Stimulated activated CD8-positive, alpha-beta memory T cell treated with anti-CD3 and anti-CD28 coated beads, Interleukin-15, amount 100 ng/mL, for 1 hour (primary cell): ENCODE results near the gene KLHL26.
A peak's percentile ranks its signal among the peaks of the same experiment; 100 is the strongest.
"Not testable (repeated sequence)": the region's sequence is repeated elsewhere in the genome, so short reads cannot be mapped to it uniquely, and the experiment has no call there.

Source experiments
- DNase-seq: peaks from one replicate; pipeline ENCODE4 v3.0.0-alpha.2; 2020; ENCODE audit warnings: low read depth

The KLHL26 gene

DNA sequence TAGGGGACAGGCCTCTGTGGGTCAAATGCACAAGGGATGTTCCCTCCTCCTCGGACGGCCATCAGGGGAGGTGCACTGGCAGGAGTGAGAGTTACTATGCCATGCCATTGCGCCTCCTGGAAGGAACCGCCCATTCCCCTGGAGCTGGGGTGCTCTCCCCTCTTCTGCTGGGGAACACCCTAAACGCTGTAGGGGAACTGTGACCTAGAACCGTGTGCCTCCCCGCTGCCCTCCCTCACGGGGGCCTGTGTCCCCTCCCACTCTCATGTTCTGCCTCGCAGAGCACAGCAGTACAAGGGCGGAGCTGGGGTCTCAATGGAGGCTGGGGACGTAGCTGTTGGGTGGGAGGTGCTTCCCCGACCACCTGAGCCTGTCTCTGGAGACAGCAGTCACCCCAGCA, 29.5 kb downstream of the KLHL26 start:
- DNase-seq = no peak

- no peak for DNase-seq
Observed at GRCh38 chr19:18666784-18667183, 30.0 kb downstream of the KLHL26 start.

GRCh38 chr19:18667531-18668251, 30.9 kb downstream of the KLHL26 start:
- DNase-seq = no peak

DNA sequence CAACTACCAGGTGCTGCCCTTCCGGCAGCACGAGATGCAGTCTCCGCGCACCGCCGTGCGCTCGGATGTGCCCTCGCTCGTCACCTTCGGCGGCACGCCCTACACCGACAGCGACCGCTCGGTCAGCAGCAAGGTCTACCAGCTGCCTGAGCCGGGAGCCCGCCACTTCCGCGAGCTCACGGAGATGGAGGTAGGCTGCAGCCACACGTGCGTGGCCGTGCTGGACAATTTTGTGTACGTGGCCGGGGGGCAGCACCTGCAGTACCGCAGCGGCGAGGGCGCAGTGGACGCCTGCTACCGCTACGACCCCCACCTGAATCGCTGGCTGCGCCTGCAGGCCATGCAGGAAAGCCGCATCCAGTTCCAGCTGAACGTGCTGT, 31.4 kb downstream of the KLHL26 start:
- DNase-seq = no peak

DNA sequence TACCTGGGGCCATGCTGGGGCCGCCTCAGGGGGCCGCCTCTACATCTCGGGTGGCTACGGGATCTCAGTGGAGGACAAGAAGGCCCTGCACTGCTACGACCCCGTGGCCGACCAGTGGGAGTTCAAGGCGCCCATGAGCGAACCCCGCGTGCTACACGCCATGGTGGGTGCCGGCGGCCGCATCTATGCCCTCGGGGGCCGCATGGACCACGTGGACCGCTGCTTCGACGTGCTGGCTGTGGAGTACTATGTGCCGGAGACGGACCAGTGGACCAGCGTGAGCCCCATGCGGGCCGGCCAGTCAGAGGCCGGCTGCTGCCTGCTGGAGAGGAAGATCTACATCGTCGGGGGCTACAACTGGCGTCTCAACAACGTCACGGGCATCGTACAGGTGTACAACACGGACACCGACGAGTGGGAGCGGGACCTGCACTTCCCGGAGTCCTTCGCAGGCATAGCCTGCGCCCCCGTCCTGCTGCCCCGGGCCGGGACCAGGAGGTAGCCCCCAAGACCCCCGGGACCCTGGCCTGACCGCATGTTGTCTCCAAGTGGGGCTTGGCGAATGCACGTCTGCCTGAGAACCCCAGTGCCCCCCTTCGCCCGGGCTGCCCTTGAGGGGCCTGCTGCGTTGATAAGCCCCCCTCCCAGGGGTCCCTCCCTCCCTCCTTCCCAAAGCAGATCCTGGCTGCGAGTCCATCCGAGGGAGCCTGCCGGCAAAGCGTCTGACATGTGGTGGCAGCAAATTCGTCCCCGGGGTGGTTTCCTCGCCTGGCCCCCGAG, 32.1 kb downstream of the KLHL26 start:
- DNase-seq = no peak

- DNase-seq = no peak
Observed at GRCh38 chr19:18669524-18669817, 32.6 kb downstream of the KLHL26 start.

- no peak for DNase-seq
Observed at GRCh38 chr19:18669883-18670282, 33.1 kb downstream of the KLHL26 start.

DNA sequence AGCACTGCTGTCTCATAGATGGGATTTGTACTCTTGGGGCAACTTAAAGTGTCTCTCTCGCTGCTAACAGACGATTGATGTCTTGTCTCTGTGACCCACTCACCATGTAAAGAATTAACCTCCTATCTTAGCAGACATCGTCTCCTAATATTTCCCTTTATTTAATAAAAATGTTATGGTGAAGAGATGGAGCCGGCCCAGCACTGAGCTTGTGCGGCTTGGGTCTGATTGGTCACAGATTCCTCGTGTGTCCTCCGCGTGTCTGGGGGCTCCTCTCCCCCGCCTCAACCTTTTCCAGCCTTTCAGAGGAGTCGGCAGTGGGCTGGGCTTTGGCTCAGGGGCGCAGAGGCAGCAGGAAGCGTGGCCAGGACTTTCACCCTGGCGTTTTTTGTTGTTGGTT, 33.5 kb downstream of the KLHL26 start:
- DNase-seq = no peak

DNA sequence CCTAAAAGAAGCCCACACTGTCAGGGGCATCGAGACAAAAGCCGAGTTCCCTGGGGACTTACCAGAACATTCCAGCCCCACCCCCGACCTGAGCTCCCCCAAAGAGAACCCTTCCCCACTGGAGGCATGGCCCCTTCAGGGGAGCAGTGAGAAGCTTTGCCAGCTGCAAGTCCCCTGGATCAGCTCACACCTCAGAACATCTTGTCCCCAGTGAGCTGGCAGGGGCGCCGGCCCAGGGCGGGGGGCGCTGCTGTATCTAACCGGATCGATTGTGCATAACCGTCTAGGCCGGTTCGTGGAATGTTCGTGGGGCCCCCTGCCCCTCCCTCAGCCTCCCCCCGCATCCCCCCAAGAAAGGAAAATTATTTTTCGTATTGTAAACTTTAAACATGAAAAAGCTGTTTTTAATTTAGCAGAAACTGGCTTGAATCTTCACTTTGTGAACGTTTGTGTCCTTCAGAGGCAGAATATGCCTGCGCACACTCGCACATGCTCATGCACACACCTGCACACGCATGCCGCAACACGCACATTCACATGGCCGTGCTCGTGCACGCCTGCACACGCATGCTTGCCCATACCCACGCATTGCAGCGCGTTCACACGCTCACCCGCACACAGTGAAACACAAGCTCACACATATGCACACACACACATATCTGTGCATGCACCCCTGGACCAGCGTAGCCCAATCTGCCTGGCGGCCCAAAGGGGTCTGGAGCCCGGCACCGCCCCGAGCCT, 34.6 kb downstream of the KLHL26 start:
- no peak for DNase-seq

- DNase-seq = no peak
Observed at GRCh38 chr19:18672044-18672451, 35.2 kb downstream of the KLHL26 start.

DNA sequence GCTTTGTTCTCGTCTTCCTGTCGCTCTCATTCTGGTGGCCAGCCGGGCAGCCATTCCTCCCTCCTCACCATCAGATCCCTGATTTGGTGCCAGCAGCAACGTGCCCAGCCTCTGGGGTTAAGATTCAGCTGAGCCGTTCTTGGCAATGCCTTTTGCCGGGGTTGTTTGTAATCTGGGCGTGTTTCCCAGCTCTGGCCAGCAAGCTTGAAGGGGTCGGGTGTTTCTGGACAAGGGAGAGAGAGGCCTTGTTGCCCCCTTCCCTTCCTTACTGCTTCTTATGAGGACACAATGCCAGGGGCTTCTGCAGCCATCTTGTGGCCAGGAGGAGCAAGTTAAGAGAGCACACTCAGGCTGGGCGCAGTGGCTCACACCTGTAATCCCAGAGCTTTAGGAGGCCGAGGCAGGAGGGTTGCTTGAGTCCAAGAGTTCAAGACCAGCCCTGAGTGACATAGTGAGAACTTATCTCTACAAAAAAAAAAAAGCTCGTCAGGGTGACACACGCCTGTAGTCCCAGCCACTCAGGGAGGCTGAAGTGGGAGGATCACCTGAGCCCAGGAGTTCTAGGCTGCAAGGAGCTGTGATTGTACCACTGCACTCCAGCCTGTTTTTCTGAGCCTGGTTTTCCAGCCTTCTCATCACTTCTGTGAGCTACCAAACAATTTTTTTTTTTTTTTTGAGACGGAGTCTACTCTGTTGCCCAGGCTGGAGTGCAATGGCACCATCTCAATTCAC, 35.9 kb downstream of the KLHL26 start:
- no peak for DNase-seq

GRCh38 chr19:18674616-18675015, 37.8 kb downstream of the KLHL26 start:
- no peak for DNase-seq

DNA sequence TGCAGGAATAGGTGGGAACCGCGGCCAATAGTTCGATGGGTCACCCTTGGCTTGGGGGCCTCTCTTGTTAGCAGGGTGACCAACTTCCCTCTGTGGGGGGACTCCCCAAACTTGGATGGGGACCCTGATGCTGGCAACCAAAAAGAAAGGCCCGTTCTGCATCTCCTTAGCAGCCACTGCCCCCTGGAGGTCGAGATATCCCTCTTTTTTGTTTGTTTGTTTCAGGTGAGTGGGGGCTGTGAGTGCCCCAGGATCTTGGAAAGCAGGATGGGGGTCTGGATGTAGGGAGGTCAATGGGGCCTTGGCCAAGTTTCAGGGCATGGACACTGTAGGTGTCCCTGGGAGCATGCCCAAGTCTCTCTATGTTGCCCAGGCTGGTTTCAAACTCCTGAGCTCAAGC, 39.0 kb downstream of the KLHL26 start:
- DNase-seq = no peak

GRCh38 chr19:18676692-18677091, 39.9 kb downstream of the KLHL26 start:
- DNase-seq = no peak

- no peak for DNase-seq
Observed at GRCh38 chr19:18677156-18677555, 40.3 kb downstream of the KLHL26 start.

- DNase-seq = not testable (repeated sequence)
Observed at GRCh38 chr19:18680148-18680547, 43.3 kb downstream of the KLHL26 start.

DNA sequence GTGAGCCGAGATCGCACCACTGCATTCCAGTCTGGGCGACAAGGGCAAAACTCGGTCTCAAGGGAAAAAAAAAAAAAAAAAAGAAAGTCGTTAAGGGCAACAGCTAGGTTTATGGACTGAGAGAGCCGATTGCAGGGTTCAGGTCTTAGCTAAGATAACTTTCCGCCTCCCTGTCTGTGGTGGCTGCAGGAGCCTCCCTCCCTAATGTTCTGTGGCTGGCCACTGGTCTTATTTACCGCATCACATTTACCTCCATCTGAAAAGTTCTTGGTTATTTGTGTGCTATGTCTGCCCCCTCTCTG, 45.9 kb downstream of the KLHL26 start:
- no peak for DNase-seq

GRCh38 chr19:18683109-18683957, 46.5 kb downstream of the KLHL26 start, which contains the start of gene CRTC1:
Gene CRTC1 (plus strand): TSS chr19:18683680. CDS start chr19:18683703, 23 bp downstream.
- DNase-seq = peak; percentile 92

GRCh38 chr19:18683958-18684641, 47.3 kb downstream of the KLHL26 start:
- DNase-seq = no peak

GRCh38 chr19:18684642-18684993, 47.8 kb downstream of the KLHL26 start:
- DNase-seq = no peak

- DNase-seq = no peak
Observed at GRCh38 chr19:18685597-18686190, 48.9 kb downstream of the KLHL26 start.
